Measurements from ENCODE around the gene PCSK4. TPM values are rescaled to one million over a fixed set of nuclear protein-coding genes. Genes with fewer than 3 reads are reported as not detected.
"Not testable (repeated sequence)": the region's sequence is repeated elsewhere in the genome, so short reads cannot be mapped to it uniquely, and the experiment has no call there.

PCSK4 gene
- total and polyA plus RNA-seq, 7 donors: 0.99 to 5.0 (median 3.1) TPM; not detected in 1

- 42 to 62% methylated on average over 14 of the region's 14 CpGs for WGBS, 2 donors
- Histone ChIP-seq H3K27me3 (peaks cover 8 to 42% (median 39%) of the 10 kb centered on the region in 3 donors), H3K36me3 (no peaks in the 10 kb centered on the region), H3K4me3 (no peak overlapping the region), H3K9me3 (no peaks in the 10 kb centered on the region), H3K4me1 (peaks cover 0 to 17% (median 15%) of the 10 kb centered on the region in 4 donors), H3K27ac (no peak overlapping the region)
- intact Hi-C loops (cut with DNase I): no loop called here
- DNase-seq: no peak
- TF ChIP-seq POLR2AphosphoS5 (IDR thresholded peaks at IDR 0.05) (no peak), EP300 (IDR thresholded peaks at IDR 0.05) (no peak), POLR2A (IDR thresholded peaks at IDR 0.05) (no peak), CTCF (IDR thresholded peaks at IDR 0.05) (no peak)
These were observed 12.4 kb upstream of the PCSK4 start for GRCh38 chr19:1502433-1503088.

- no peak overlapping the region for H3K4me3 ChIP-seq
- DNase-seq: no peak
- no peaks in the 10 kb centered on the region for H3K9me3 ChIP-seq
- peaks cover 8 to 56% (median 52%) of the 10 kb centered on the region in 3 donors for H3K27me3 ChIP-seq
- H3K36me3 ChIP-seq: no peaks in the 10 kb centered on the region
- peaks cover 0 to 12% (median 10%) of the 10 kb centered on the region in 4 donors for H3K4me1 ChIP-seq
- WGBS, 2 donors: 20 to 55% methylated on average over 9 of the region's 9 CpGs
- intact Hi-C loops (cut with DNase I): no loop called here
- TF ChIP-seq POLR2A (IDR thresholded peaks at IDR 0.05) (no peak), EP300 (IDR thresholded peaks at IDR 0.05) (no peak), CTCF (IDR thresholded peaks at IDR 0.05) (no peak), POLR2AphosphoS5 (IDR thresholded peaks at IDR 0.05) (no peak)
- no peak overlapping the region for H3K27ac ChIP-seq
These were observed 11.0 kb upstream of the PCSK4 start for GRCh38 chr19:1501200-1501595.

GRCh38 chr19:1499231-1499630, 9.1 kb upstream of the PCSK4 start:
- H3K9me3 ChIP-seq; DNase-seq; intact Hi-C loops (cut with DNase I); H3K27ac ChIP-seq; H3K36me3 ChIP-seq; H3K4me3 ChIP-seq: not testable (repeated sequence)
- peaks cover 0 to 12% (median 10%) of the 10 kb centered on the region in 4 donors for H3K4me1 ChIP-seq
- H3K27me3 ChIP-seq: peaks cover 8 to 61% (median 55%) of the 10 kb centered on the region in 3 donors
- WGBS, 2 donors: 90 to 93% methylated on average over 34 of the region's 34 CpGs

GRCh38 chr19:1497578-1498235, 7.6 kb upstream of the PCSK4 start:
- Histone ChIP-seq H3K36me3 (no peaks in the 10 kb centered on the region), H3K4me1 (peaks cover 0 to under 1% (median 0%) of the 10 kb centered on the region in 4 donors), H3K4me3 (no peak overlapping the region), H3K9me3 (no peaks in the 10 kb centered on the region), H3K27ac (no peak overlapping the region), H3K27me3 (peaks cover 0 to 48% (median 40%) of the 10 kb centered on the region in 3 donors)
- WGBS, 2 donors: 71 to 83% methylated on average over 25 of the region's 25 CpGs
- no peak for DNase-seq
- TF ChIP-seq POLR2AphosphoS5 (IDR thresholded peaks at IDR 0.05): no peak
- no peak for TF ChIP-seq POLR2A (IDR thresholded peaks at IDR 0.05)
- no peak for TF ChIP-seq CTCF (IDR thresholded peaks at IDR 0.05)
- TF ChIP-seq EP300 (IDR thresholded peaks at IDR 0.05): no peak
- intact Hi-C loops (cut with DNase I): no loop called here

GRCh38 chr19:1496714-1497577, 6.8 kb upstream of the PCSK4 start:
- H3K27me3 ChIP-seq: peaks cover 4 to 49% (median 36%) of the 10 kb centered on the region in 3 donors
- intact Hi-C loops (cut with DNase I): no loop called here
- H3K4me3 ChIP-seq: no peak overlapping the region
- no peak for TF ChIP-seq EP300 (IDR thresholded peaks at IDR 0.05)
- TF ChIP-seq POLR2AphosphoS5 (IDR thresholded peaks at IDR 0.05): no peak
- no peak for TF ChIP-seq POLR2A (IDR thresholded peaks at IDR 0.05)
- no peak for TF ChIP-seq CTCF (IDR thresholded peaks at IDR 0.05)
- no peak overlapping the region for H3K27ac ChIP-seq
- WGBS, 2 donors: 65 to 72% methylated on average over 39 of the region's 39 CpGs
- H3K9me3 ChIP-seq: no peaks in the 10 kb centered on the region
- no peak for DNase-seq
- H3K36me3 ChIP-seq: no peaks in the 10 kb centered on the region
- no peaks in the 10 kb centered on the region for H3K4me1 ChIP-seq

All from sigmoid colon (tissue), 7 donors.